Stimulated activated effector memory CD8-positive, alpha-beta T cell treated with anti-CD3 and anti-CD28 coated beads, Interleukin-12 subunit alpha, Interleukin-12 subunit beta, amount 100 ng/mL, for 72 hours (primary cell): ENCODE results near the gene RTEL1.

ENCODE experiments used
- ATAC-seq: fragments of 150-1000 bp; cut with Tn5 transposase; 2 replicates; pipeline ENCODE4 v1.10.0; 2021
- DNase-seq, 2 donors: peaks; one replicate each; pipeline ENCODE4 v3.0.0; 2021 to 2022; ENCODE audit warnings: low spot score in 2 of 2
- H3K27ac Mint-ChIP-seq: one replicate; pipeline ENCODE4 v1.8.0; 2022; ENCODE audit warnings: mild to moderate bottlenecking, mixed read lengths
- H3K36me3 Mint-ChIP-seq: one replicate; pipeline ENCODE4 v1.8.0; 2022; ENCODE audit warnings: mild to moderate bottlenecking, mixed read lengths
- H3K4me1 Mint-ChIP-seq: one replicate; pipeline ENCODE4 v1.8.0; 2022; ENCODE audit warnings: mixed read lengths
- H3K4me3 Mint-ChIP-seq: one replicate; pipeline ENCODE4 v1.8.0; 2022; ENCODE audit warnings: mild to moderate bottlenecking, mixed read lengths
- H3K9me3 Mint-ChIP-seq: one replicate; pipeline ENCODE4 v1.8.0; 2022; ENCODE audit warnings: mixed read lengths

The RTEL1 gene

DNA sequence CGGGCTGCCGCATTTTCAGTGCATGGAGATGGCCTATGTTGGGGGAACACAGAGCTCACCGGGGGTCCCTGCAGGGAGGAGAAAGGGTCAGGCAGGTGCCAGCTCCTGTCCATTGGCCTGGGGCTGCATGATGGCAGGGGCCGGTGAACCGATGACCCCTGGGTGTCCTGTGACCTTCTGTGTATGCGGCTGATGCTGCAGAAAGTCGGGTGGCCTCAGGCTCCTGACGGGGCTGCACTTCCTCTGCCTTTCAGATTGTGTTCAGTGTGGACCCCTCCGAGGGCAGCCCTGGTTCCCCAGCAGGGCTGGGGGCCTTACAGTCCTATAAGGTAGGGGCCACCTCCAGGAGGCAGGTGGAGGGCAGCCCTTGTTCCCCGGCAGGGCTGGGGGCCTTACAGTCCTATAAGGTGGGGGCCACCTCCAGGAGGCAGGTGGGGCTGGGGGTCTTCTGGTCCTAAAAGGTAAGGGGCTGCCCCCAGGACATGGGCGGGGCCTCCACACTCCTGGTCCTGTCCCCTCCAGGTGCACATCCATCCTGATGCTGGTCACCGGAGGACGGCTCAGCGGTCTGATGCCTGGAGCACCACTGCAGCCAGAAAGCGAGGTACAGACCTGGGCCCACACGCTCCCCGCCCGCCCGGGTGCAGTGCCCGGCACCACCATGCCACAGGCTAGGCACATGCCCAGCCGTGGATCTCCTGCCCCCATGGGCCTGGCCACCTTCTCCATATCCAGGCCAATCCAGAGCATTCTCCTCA lies 27.3 kb downstream of the RTEL1 start:
- Mint-ChIP-seq H3K27ac (no peak overlapping the region), H3K36me3 (no peaks in the 10 kb centered on the region), H3K4me1 (peaks cover 6% of the 10 kb centered on the region), H3K4me3 (no peak overlapping the region), H3K9me3 (no peaks in the 10 kb centered on the region)
- ATAC-seq (no peak), DNase-seq (no peak)

DNA sequence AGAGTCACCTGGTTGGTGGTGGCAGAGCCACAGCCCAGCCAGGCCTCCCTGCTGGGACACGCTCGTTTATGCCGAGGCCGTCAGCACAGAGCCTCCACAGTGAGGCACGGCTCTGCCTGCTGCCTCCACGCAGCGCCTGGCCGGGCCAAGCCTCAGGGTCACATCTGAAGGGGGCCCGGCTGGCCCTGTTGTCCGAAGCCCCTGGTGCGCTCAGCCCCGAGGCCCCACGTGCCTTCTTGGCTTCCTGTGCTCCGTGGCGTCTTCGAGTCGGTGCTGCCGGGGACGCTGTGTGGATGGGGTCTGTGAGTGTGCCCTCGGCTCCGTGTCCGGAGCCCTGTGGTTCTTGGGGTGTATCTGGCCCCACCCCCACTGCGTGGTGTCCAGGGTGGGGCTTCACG lies 28.0 kb downstream of the RTEL1 start:
- no peak for ATAC-seq
- Mint-ChIP-seq H3K27ac (no peak overlapping the region), H3K4me3 (no peak overlapping the region), H3K4me1 (peaks cover 6% of the 10 kb centered on the region), H3K36me3 (peaks cover 2% of the 10 kb centered on the region), H3K9me3 (no peaks in the 10 kb centered on the region)
- no peak for DNase-seq

DNA sequence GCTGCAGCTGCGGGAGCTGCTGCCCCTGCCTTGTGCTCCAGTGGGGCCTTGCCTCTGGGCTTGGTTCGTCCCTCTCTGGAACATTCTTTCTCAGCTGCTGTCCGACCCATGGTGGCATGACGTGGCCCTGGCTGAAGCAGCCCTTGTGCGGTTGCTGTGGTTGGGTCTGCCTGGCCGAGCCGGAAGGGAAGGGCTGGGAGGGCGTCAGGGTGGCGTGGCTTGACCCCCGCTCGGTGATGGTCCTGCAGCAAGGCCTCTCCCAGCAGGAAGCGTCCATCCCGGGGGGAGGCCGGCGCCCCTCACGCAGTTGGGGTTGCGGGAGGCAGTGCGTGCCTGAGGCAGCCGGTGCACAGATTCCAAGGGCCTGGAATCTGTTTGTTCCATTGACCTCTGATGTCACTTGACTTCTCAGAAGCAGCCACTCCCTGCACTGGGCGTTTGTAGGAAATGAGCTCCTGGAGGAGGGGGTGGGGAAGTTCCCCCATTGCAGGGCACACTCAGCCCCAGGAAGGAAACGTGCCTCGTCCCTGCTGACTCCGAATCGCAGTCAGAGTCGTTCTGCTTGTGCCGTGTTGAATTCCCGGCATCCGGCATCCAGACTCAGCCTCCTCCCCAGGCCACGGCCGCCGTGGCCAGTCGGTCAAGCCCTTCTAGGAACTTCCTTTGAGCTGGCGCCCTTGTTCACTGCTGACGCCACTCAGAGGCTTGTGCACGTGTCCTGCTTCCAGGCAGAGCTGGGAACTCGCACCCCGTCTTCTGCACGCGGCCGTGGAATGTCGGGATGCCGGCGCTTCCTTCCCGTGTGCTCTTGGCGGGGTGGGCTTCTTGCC lies 28.6 kb downstream of the RTEL1 start:
- H3K9me3 Mint-ChIP-seq, result no peaks in the 10 kb centered on the region
- DNase-seq (no peak), ATAC-seq (peak; percentile 38)
- no peak overlapping the region for H3K27ac Mint-ChIP-seq
- H3K4me1 Mint-ChIP-seq, result peaks cover 11% of the 10 kb centered on the region
- peaks cover 8% of the 10 kb centered on the region for H3K36me3 Mint-ChIP-seq
- no peak overlapping the region for H3K4me3 Mint-ChIP-seq

DNA sequence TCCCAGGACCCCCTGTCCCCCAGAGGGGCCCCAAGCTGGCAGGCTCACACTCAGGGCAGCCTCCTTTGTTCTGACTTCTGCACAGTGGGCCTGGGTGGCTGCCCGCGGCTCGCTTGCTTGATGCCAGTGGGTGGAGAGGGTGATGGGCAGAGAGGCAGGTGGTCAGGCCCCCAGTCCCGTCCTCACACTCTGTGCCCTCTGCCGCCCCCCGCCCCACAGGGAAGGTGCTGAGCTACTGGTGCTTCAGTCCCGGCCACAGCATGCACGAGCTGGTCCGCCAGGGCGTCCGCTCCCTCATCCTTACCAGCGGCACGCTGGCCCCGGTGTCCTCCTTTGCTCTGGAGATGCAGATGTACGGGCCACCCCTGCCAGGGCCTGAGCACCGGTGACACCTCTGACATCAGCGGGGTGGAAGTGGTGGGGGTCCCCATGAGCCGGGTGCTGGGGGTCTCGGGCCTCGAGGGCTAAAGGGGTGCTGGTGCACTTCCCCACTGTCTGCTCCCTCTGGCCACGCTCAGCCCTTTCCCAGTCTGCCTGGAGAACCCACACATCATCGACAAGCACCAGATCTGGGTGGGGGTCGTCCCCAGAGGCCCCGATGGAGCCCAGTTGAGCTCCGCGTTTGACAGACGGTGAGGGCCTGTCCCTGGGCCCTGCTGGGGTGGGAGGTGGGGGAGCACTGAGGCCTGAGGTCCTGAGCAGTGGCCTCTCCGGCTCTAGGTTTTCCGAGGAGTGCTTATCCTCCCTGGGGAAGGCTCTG lies 29.5 kb downstream of the RTEL1 start:
- DNase-seq (no peak), ATAC-seq (no peak)
- Mint-ChIP-seq H3K9me3 (no peaks in the 10 kb centered on the region), H3K36me3 (peaks cover 17% of the 10 kb centered on the region), H3K4me3 (no peak overlapping the region), H3K4me1 (peaks cover 7% of the 10 kb centered on the region), H3K27ac (no peak overlapping the region)

DNA sequence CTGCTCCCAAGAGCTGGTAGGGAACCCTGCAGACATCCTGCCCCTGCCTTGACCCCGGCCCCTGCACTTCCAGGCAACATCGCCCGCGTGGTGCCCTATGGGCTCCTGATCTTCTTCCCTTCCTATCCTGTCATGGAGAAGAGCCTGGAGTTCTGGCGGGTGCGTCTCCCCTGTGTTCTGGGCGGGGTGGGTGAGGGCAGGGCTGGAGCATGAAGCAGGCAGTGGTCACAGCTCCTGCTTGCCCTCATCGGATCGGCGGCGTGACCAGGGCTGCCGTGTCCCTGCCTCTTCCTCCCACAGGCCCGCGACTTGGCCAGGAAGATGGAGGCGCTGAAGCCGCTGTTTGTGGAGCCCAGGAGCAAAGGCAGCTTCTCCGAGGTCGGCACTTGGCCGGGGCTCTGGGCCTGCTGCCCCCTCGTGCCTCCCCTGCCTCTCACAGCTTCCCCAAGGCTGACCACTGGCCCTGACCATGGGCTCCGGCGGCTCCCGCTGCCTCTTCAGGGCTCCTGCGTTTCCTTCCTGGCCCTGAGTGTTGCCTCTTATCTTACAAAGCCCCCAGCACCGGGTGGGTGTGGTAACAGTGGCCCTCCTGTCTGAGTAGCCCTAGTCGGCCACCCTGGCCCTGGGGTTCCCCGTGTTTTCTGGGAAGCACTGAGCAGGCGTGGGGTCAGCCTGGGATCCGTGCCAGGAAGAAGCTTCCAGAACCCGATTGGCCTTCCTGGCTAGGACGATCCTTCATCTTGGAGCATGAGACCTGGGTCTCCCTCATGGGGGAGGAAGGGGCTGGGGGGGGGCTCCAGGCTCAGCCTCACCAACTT lies 30.3 kb downstream of the RTEL1 start:
- H3K36me3 Mint-ChIP-seq, result peaks cover 25% of the 10 kb centered on the region

DNA sequence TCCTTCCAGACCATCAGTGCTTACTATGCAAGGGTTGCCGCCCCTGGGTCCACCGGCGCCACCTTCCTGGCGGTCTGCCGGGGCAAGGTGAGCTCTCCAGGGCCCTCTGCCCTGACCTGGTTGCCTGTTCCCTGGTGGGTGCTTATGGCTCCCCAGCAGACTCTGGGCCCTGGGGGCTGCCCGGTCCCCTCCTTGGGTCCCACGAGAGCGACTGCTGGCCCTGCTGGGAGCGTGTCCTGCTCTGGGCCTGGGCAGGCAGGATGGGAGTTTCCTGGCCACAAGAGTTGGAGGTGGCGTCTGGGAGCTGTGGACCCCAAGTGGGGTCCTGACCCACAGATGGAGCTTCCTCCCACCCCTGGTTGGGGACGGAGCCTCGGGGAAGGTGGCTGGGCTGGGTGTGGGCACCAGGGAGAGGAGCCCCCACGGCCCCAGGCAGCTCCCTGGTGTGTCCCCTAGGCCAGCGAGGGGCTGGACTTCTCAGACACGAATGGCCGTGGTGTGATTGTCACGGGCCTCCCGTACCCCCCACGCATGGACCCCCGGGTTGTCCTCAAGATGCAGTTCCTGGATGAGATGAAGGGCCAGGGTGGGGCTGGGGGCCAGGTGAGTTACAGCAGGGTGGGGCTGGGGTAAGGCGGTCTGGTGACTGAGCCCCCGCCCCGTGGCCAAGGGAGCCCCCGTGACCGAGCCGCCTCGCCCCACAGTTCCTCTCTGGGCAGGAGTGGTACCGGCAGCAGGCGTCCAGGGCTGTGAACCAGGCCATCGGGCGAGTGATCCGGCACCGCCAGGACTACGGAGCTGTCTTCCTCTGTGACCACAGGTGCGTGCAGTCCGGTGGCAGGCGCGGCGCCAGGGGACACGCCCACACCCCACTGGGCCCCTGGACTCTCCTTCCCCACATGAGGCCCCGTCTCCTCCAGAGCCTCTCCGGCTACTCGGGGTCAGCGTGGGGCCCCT lies 31.2 kb downstream of the RTEL1 start:
- ATAC-seq (no peak), DNase-seq (no peak)
- no peak overlapping the region for H3K27ac Mint-ChIP-seq
- no peak overlapping the region for H3K4me3 Mint-ChIP-seq
- H3K36me3 Mint-ChIP-seq, result peaks cover 34% of the 10 kb centered on the region
- H3K4me1 Mint-ChIP-seq, result peaks cover 10% of the 10 kb centered on the region
- no peaks in the 10 kb centered on the region for H3K9me3 Mint-ChIP-seq

More for the DNA sequence above, 30.3 kb downstream of the RTEL1 start:
- ATAC-seq (no peak), DNase-seq (no peak)
- Mint-ChIP-seq H3K4me3 (no peak overlapping the region), H3K4me1 (peaks cover 5% of the 10 kb centered on the region), H3K27ac (no peak overlapping the region), H3K9me3 (no peaks in the 10 kb centered on the region)

DNA sequence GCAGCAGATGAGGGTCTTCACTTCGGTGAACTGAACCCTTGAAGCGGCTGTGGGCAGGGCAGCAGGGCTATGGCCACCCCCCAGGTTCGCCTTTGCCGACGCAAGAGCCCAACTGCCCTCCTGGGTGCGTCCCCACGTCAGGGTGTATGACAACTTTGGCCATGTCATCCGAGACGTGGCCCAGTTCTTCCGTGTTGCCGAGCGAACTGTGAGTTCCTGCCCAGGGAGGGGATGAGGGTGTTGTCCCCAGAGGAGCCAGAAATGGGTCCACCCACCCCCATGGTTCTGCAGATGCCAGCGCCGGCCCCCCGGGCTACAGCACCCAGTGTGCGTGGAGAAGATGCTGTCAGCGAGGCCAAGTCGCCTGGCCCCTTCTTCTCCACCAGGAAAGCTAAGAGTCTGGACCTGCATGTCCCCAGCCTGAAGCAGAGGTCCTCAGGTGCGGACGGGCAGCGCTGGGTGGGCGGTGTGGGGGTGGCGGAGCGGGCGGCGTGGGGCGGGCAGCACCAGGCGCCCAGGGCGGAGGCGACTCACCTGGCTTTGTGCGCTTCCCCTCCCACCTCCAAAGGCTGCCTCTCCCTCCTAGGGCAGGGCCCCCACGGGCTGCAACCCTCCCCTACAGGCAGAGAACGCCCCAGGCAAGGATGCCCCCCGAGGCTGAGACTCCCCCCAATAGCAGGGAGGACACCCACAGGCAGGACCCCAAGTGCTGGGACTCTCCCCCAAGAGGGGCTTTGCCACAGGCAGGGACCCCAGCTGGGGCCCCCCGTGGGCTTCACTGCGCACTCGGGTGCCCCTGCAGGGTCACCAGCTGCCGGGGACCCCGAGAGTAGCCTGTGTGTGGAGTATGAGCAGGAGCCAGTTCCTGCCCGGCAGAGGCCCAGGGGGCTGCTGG lies 32.1 kb downstream of the RTEL1 start:
- DNase-seq (no peak), ATAC-seq (no peak)
- Mint-ChIP-seq H3K9me3 (no peaks in the 10 kb centered on the region), H3K4me3 (no peak overlapping the region), H3K4me1 (peaks cover 10% of the 10 kb centered on the region), H3K36me3 (peaks cover 44% of the 10 kb centered on the region), H3K27ac (no peak overlapping the region)

DNA sequence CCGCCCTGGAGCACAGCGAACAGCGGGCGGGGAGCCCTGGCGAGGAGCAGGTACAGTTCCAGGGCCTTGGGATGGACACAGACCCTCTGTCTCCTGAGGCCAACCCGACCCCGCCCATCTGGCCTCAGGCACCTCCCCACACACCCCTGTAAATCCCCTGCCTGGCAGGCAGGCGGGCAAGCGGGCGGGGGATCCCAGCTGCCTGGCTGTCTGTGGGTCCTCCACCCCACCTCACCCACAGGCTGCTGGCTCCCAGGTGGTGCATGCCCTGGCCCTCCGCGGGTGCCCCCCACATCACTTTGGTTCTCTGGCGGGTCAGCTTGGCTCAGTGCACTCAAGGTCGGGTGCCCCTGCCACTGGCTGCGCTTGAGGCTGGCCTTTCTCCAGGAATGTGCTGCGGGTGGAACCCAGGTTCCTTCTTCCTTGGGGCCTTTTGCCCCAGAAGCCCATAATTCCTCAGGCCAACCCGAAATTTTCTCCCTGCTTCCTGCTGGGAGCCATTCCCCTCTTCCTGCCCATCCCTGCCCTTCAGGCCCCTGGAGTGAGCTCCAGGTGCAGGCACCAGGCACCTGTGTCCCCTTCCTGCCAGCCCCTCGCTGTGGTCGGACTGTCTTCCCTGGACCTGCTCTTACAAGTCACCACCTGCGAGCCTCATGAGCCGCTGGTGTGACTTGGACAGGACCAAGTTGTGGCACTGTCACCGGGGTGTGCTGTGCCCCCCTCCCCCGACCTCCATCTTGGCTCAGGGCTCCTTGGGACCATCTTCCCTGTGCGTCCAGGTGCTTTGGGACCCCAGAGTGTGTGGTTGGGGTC lies 33.0 kb downstream of the RTEL1 start:
- ATAC-seq (no peak), DNase-seq (no peak)
- no peaks in the 10 kb centered on the region for H3K9me3 Mint-ChIP-seq
- peaks cover 12% of the 10 kb centered on the region for H3K4me1 Mint-ChIP-seq
- no peak overlapping the region for H3K27ac Mint-ChIP-seq
- H3K36me3 Mint-ChIP-seq, result peaks cover 51% of the 10 kb centered on the region
- H3K4me3 Mint-ChIP-seq, result no peak overlapping the region

DNA sequence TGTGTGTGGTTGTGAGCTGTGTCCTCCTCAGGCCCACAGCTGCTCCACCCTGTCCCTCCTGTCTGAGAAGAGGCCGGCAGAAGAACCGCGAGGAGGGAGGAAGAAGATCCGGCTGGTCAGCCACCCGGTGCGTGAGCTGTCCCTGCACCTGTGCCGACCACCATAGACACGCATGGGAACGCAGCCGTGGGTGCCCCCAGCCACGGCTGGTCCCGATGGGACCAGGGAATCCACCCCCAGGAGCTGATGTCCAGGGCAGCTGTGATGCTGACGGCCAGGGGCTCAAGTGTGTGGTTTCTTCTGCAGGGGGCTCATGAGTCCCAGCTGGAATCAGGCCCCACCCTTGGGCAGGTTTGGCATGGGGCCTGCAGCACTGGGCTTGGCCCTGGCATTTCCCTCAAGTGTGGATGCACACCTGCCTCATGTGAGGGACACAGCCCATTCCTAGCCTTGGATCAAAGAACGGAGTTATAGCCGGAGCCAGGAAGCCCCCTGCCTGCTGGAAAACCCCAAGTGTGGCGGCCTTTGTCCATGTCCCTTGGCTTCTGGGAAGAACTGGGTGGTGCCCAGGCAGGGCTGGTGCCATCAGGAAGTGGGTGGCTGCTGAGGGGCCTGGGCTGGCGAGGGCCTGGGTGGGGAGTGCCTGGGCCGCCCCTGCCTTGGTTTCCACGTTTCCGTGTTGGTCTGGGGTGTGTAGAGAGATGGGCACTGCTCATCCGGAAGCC lies 33.8 kb downstream of the RTEL1 start:
- Mint-ChIP-seq H3K27ac (peak overlapping the region; percentile 96), H3K9me3 (no peaks in the 10 kb centered on the region), H3K36me3 (peaks cover 58% of the 10 kb centered on the region), H3K4me3 (no peak overlapping the region), H3K4me1 (peaks cover 19% of the 10 kb centered on the region)
- ATAC-seq (no peak), DNase-seq (no peak)

DNA sequence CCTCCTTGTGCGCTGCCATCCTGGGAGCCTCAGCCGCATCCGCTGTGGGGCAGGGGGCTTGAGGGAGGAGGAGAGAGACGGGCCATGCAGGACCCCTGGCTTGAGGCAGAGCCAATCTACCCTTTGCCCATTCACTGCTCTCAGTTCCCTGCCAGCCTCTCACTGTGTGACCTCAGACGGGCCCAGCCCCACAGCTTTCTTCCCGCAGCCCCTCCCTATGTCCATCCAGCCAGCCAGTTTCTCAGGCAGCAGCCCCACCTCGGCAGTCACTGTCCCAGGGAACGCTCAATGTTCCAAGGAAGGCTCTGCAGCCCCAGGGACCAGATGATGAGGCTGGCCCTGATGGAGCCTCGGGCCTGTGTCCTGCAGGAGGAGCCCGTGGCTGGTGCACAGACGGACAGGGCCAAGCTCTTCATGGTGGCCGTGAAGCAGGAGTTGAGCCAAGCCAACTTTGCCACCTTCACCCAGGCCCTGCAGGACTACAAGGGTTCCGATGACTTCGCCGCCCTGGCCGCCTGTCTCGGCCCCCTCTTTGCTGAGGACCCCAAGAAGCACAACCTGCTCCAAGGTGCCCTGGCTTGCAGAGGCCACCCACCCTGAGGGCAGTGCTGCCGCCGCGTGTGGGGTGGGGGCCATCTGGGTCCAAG lies 34.4 kb downstream of the RTEL1 start:
- DNase-seq, result no peak

DNA sequence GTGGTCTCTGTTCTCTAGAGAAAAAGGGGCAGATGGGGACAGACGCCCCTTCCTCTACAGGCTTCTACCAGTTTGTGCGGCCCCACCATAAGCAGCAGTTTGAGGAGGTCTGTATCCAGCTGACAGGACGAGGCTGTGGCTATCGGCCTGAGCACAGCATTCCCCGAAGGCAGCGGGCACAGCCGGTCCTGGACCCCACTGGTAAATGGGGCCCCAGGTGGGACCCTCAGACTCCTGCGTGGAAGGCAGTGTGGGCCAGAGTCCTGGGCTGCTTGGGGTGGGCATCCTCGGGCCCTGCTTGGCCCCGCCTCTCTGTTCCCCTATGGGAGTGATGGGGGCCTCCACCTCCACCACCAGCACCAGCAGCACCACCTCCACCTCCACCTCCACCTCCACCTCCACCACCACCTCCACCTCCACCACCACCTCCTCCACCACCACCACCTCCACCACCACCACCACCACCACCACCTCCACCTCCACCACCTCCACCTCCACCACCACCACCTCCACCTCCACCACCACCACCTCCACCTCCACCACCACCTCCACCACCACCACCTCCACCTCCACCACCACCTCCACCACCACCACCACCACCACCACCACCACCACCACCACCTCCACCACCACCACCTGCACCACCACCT lies 35.1 kb downstream of the RTEL1 start:
- Mint-ChIP-seq H3K27ac (peak overlapping the region; percentile 96), H3K4me1 (peaks cover 25% of the 10 kb centered on the region), H3K9me3 (no peaks in the 10 kb centered on the region), H3K4me3 (no peak overlapping the region), H3K36me3 (peaks cover 70% of the 10 kb centered on the region)
- ATAC-seq, result no peak
- no peak for DNase-seq

More for the DNA sequence above, 34.4 kb downstream of the RTEL1 start:
- H3K4me3 Mint-ChIP-seq, result no peak overlapping the region
- no peaks in the 10 kb centered on the region for H3K9me3 Mint-ChIP-seq
- H3K4me1 Mint-ChIP-seq, result peaks cover 25% of the 10 kb centered on the region
- H3K36me3 Mint-ChIP-seq, result peaks cover 64% of the 10 kb centered on the region
- no peak for ATAC-seq
- peak overlapping the region; percentile 96 for H3K27ac Mint-ChIP-seq
